22Rv1 (cell line): ENCODE measurements around the gene CSMD2.

ENCODE experiments used
- H3K27ac ChIP-seq: fragments of 450-650 bp; 2 replicates; pipeline ENCODE4 v1.5.1; 2017
- ZFX ChIP-seq: fragments of 450-650 bp; IDR thresholded peaks from 2 replicates; pipeline ENCODE4 v1.6.1; 2017; ENCODE audit warnings: antibody characterized with exemption, borderline replicate concordance
- TF ChIP-seq, protein P1 (sequence below): fragments of 450-650 bp; IDR thresholded peaks from 2 replicates; pipeline ENCODE4 v1.5.1; 2017; ENCODE audit warnings: mild to moderate bottlenecking

The CSMD2 gene

DNA sequence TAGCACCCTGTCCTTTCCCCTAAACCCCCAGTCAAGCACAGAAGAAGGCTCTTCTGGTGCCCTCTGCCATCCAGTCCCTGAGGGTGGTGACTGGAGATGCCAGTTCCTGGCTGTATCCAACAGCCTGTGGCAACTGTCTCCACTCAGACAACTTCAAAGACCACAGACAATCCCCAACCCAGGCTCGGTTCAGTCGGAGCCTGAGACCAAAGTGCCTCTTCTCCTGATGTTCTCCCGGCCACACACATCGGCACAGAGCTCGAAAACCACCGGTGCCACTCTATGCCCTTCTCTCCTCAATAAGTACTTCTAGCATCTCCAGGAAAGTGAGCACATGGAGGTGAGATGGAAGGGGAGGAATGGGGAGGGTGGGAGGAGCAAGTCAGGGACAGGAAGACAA lies 340.7 kb downstream of the CSMD2 start:
- H3K27ac ChIP-seq = no peak overlapping the region
- TF ChIP-seq ZFX = no peak
- TF ChIP-seq, protein P1, sequence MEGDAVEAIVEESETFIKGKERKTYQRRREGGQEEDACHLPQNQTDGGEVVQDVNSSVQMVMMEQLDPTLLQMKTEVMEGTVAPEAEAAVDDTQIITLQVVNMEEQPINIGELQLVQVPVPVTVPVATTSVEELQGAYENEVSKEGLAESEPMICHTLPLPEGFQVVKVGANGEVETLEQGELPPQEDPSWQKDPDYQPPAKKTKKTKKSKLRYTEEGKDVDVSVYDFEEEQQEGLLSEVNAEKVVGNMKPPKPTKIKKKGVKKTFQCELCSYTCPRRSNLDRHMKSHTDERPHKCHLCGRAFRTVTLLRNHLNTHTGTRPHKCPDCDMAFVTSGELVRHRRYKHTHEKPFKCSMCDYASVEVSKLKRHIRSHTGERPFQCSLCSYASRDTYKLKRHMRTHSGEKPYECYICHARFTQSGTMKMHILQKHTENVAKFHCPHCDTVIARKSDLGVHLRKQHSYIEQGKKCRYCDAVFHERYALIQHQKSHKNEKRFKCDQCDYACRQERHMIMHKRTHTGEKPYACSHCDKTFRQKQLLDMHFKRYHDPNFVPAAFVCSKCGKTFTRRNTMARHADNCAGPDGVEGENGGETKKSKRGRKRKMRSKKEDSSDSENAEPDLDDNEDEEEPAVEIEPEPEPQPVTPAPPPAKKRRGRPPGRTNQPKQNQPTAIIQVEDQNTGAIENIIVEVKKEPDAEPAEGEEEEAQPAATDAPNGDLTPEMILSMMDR = no peak

DNA sequence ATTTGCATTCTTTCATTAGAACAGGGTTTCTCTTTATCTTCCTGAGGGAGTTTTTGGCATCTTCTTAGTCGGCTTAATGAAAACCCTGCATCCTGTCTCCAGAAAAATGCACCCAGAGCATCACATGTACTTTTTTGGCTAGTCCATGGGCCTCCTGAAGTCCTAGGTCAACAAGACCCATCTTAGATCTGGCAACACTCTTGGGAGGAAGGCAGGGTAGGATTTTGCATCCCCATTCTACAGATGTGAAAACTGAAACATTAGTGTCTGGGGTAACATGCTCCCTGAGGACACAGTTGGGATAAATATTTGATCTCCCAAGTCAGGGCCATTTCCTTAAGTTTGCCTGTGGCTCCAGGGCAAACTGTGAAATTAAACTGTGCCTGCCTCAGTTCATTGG lies 341.2 kb downstream of the CSMD2 start:
- TF ChIP-seq, protein P1 = no peak
- no peak overlapping the region for H3K27ac ChIP-seq

DNA sequence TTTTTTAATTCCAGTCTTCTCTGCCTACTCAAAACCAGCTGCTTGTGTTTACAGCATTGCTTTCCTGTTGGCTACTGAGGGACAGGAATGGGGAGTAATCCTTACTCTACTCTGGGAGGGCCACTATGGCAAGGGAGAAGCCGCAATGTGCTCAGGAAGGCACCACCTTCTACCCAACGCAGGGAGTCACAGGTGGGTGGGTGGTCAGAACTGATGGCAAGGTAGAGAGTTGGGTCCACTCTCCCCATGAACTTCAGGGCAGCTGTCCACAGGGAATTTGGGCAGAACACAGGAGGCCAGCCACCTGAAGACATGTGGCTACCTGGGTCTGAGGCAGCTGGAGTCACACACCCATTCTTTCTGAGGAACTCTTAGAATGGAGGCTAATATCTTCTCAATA lies 341.6 kb downstream of the CSMD2 start:
- no peak for TF ChIP-seq ZFX
- TF ChIP-seq, protein P1 = no peak
- H3K27ac ChIP-seq = no peak overlapping the region

GRCh38 chr1:33822396-33822795 lies 342.6 kb downstream of the CSMD2 start:
- TF ChIP-seq ZFX = no peak
- TF ChIP-seq, protein P1 = no peak
- H3K27ac ChIP-seq = no peak overlapping the region

- no peak for TF ChIP-seq ZFX
- TF ChIP-seq, protein P1 = no peak
- no peak overlapping the region for H3K27ac ChIP-seq
Measured at GRCh38 chr1:33821291-33821690, 343.7 kb downstream of the CSMD2 start.

DNA sequence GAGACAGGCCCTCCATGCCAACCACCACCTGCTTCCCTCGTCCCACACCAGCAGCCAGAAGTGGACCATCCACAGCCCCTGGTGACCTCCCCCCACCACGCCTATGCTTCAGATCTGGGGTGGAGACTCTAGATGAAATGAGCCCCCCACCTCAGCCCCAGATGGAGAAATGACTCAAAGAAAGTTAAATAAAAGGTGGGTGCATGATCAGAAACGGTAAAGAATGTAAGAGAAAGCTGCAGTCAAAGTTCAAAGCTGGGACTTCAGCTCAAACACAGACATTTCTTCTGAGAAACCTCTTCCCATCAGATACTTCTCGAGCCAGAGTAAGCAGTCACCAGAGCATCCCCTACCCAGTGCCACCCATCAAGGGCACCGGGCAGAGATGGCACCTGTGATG lies 344.2 kb downstream of the CSMD2 start:
- H3K27ac ChIP-seq = no peak overlapping the region
- TF ChIP-seq, protein P1 = no peak
- no peak for TF ChIP-seq ZFX

DNA sequence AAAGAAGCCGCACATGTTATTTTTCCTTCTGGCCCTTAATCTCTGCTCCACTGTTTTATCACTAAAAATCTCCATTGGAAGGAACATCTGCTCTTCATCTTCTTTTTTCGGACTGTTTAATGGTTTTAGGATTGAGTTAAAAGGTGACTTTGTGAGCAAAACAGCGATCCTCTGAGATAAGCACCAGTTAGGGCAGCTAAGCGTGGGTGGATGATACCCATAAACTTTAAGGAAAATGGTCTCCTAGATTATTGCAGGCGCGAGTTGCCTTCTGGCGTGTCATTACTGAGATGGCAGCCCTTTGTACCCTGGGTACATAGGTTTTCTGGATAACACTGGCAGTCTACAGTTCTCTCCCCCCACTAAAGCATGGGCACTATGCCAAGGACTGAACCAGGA lies 345.1 kb downstream of the CSMD2 start:
- TF ChIP-seq, protein P1 = no peak
- no peak for TF ChIP-seq ZFX
- no peak overlapping the region for H3K27ac ChIP-seq
